ENCODE measurements around the gene SLC22A2. TPM values are rescaled to one million over a fixed set of nuclear protein-coding genes. Genes with fewer than 3 reads are reported as not detected.
"Not testable (repeated sequence)": the region's sequence is repeated elsewhere in the genome, so short reads cannot be mapped to it uniquely, and the experiment has no call there.

Gene SLC22A2
- total and polyA plus RNA-seq, 2 donors (not counting 3 experiments of a cell fraction or from before 2014, with no cell fraction given) = not detected

- ChIA-PET POLR2A (no interaction called here), CTCF (no interaction called here)
- Histone ChIP-seq H3K36me3 (ENCODE audit: control insufficient read depth in 2 of 2, extremely low read depth in 1 of 2, insufficient read depth in 2 of 2, low read length in 2 of 2) (no peaks in the 10 kb centered on the region), H3K79me2 (ENCODE audit: control insufficient read depth, insufficient read depth, low read length) (no peaks in the 10 kb centered on the region), H3K9me1 (replicated peaks; ENCODE audit: control insufficient read depth, extremely low read depth, insufficient read depth, low read length) (no peaks in the 10 kb centered on the region), H3K9me3 (replicated peaks; ENCODE audit: control insufficient read depth, insufficient read depth, low read length) (no peaks in the 10 kb centered on the region), H3K27me3 (ENCODE audit: control insufficient read depth in 2 of 2, insufficient read depth in 2 of 2, low read length in 2 of 2) (no peaks in the 10 kb centered on the region), H4K20me1 (replicated peaks; ENCODE audit: control insufficient read depth, extremely low read depth, insufficient read depth, low read length) (no peaks in the 10 kb centered on the region), H3K4me2 (ENCODE audit: insufficient read depth, low read length) (no peak overlapping the region), H3K9ac (replicated peaks; ENCODE audit: extremely low read depth, insufficient read depth, low read length) (no peak overlapping the region), H3K4me1 (ENCODE audit: control insufficient read depth, extremely low read depth, insufficient read depth, low read length) (no peaks in the 10 kb centered on the region), H3K4me3 (replicated peaks in 1 of 3; ENCODE audit: insufficient read depth in 1 of 3, low read depth in 1 of 3, low read length in 3 of 3) (no peak overlapping the region), H3K27ac (ENCODE audit: insufficient read depth, low read depth, low read length) (no peak overlapping the region), H2AFZ (ENCODE audit: low read depth, low read length) (no peak overlapping the region)
- intact Hi-C loops (cut with micrococcal nuclease) (no loop called here), dilution Hi-C loops (cut with MboI; ENCODE audit: extremely low pct_ligation_motif_present, low sequenced_read_pairs) (no loop called here)
- DNase-seq (ENCODE audit: low read depth, low spot score) (no peak), FAIRE-seq (no peak)
- no TSS peak for BruUV-seq (replicated peaks)
- no peak for TF ChIP-seq POLR2A (IDR thresholded peaks at IDR 0.05; ENCODE audit: low read depth, low read length)
- TF ChIP-seq JUN (IDR thresholded peaks at IDR 0.05; ENCODE audit: borderline replicate concordance, insufficient read depth, insufficient read length, low read depth) = no peak
- no peak for TF ChIP-seq FOS (IDR thresholded peaks at IDR 0.05; ENCODE audit: borderline replicate concordance, insufficient read depth, low read length)
- no peak for TF ChIP-seq GATA2 (IDR thresholded peaks at IDR 0.05; ENCODE audit: insufficient read depth, insufficient read length, low read depth, low read length)
- TF ChIP-seq EZH2 (IDR thresholded peaks at IDR 0.05; ENCODE audit: borderline replicate concordance, low read depth, low read length, severe bottlenecking) = no peak
- no peak for TF ChIP-seq POLR2AphosphoS5 (IDR thresholded peaks at IDR 0.05; ENCODE audit: insufficient read depth, low read depth, low read length)
- no peak for TF ChIP-seq CTCF (IDR thresholded peaks at IDR 0.05; ENCODE audit: extremely low read depth in 1 of 2, insufficient read depth in 1 of 2, low read depth in 1 of 2, low read length in 2 of 2)
- TF ChIP-seq MYC (IDR thresholded peaks at IDR 0.05; ENCODE audit: low read depth, low read length) = no peak
- TF ChIP-seq MAX (IDR thresholded peaks at IDR 0.05; ENCODE audit: insufficient read depth, insufficient read length) = no peak
Observed at GRCh38 chr6:160303806-160304205, 45.2 kb upstream of the SLC22A2 start.

GRCh38 chr6:160302431-160303082, 43.9 kb upstream of the SLC22A2 start:
- H3K4me2 ChIP-seq (ENCODE audit: insufficient read depth, low read length); H3K9ac ChIP-seq (replicated peaks; ENCODE audit: extremely low read depth, insufficient read depth, low read length); H3K9me3 ChIP-seq (replicated peaks; ENCODE audit: control insufficient read depth, insufficient read depth, low read length); POLR2A ChIA-PET; DNase-seq (ENCODE audit: low read depth, low spot score); H3K79me2 ChIP-seq (ENCODE audit: control insufficient read depth, insufficient read depth, low read length); H3K27me3 ChIP-seq (ENCODE audit: control insufficient read depth in 2 of 2, insufficient read depth in 2 of 2, low read length in 2 of 2); CTCF ChIA-PET; H3K4me1 ChIP-seq (ENCODE audit: control insufficient read depth, extremely low read depth, insufficient read depth, low read length); H3K9me1 ChIP-seq (replicated peaks; ENCODE audit: control insufficient read depth, extremely low read depth, insufficient read depth, low read length); H3K27ac ChIP-seq (ENCODE audit: insufficient read depth, low read depth, low read length); BruUV-seq (replicated peaks); H4K20me1 ChIP-seq (replicated peaks; ENCODE audit: control insufficient read depth, extremely low read depth, insufficient read depth, low read length); FAIRE-seq; H3K4me3 ChIP-seq (replicated peaks in 1 of 3; ENCODE audit: insufficient read depth in 1 of 3, low read depth in 1 of 3, low read length in 3 of 3); H3K36me3 ChIP-seq (ENCODE audit: control insufficient read depth in 2 of 2, extremely low read depth in 1 of 2, insufficient read depth in 2 of 2, low read length in 2 of 2); dilution Hi-C loops (cut with MboI; ENCODE audit: extremely low pct_ligation_motif_present, low sequenced_read_pairs); intact Hi-C loops (cut with micrococcal nuclease); H2AFZ ChIP-seq (ENCODE audit: low read depth, low read length): not testable (repeated sequence)

All from endothelial cell of umbilical vein (primary cell).